ENCODE results near the gene HSPB8.

DNA sequence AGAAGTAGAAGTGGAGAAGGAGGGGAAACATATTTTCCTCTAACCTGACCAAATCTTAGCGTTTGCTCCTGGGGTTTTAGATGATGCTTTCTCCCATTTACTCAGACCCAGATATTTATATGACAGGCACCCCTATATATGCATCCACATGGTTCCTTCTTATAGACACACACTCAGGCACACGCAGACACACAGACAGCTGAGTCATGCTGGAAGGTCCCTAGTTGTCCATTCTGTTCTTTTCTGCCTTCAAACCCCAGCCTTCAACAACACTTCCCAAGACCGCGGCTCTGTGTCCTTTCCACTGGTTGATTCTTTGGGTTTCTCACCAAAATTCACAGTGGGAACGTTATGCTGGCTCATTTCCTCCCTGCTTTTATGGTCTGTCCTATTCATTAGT is 52.1 kb downstream of the HSPB8 start:
- TF ChIP-seq POLR2AphosphoS5 (IDR thresholded peaks at IDR 0.05; ENCODE audit: low read depth, low read length), result no peak
- no peak for TF ChIP-seq SMC3 (IDR thresholded peaks at IDR 0.05; ENCODE audit: low read depth, low read length)
- no peak for TF ChIP-seq CTCF (IDR thresholded peaks at IDR 0.05)

Measured in SK-N-SH (cell line).